Activated CD4-positive, alpha-beta T cell treated with anti-CD3 and anti-CD28 coated beads, Interleukin-2, Interleukin-6, amounts not matched to agents 100 ng/mL and 50 ng/mL, durations not matched to agents 16 hours and 8 hours (primary cell): Measurements from ENCODE around the gene TRIM77.
"Not testable (repeated sequence)": the region's sequence is repeated elsewhere in the genome, so short reads cannot be mapped to it uniquely, and the experiment has no call there.

ENCODE experiments used
- DNase-seq: peaks from one replicate; pipeline ENCODE4 v3.0.0-alpha.2; 2020

The TRIM77 gene, protein sequence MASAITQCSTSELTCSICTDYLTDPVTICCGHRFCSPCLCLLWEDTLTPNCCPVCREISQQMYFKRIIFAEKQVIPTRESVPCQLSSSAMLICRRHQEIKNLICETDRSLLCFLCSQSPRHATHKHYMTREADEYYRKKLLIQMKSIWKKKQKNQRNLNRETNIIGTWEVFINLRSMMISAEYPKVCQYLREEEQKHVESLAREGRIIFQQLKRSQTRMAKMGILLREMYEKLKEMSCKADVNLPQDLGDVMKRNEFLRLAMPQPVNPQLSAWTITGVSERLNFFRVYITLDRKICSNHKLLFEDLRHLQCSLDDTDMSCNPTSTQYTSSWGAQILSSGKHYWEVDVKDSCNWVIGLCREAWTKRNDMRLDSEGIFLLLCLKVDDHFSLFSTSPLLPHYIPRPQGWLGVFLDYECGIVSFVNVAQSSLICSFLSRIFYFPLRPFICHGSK

GRCh38 chr11:89709999-89710398 is at the start of gene TRIM77:
Gene TRIM77 (plus strand): TSS chr11:89710299. CDS start chr11:89710299, 0 bp downstream.
- DNase-seq = not testable (repeated sequence)

GRCh38 chr11:89667001-89667400 is 43.1 kb upstream of the TRIM77 start:
- DNase-seq = no peak

- DNase-seq = not testable (repeated sequence)
Measured at GRCh38 chr11:89668158-89668557, 41.9 kb upstream of the TRIM77 start.

- not testable (repeated sequence) for DNase-seq
Measured at GRCh38 chr11:89669586-89669985, 40.5 kb upstream of the TRIM77 start.

DNA sequence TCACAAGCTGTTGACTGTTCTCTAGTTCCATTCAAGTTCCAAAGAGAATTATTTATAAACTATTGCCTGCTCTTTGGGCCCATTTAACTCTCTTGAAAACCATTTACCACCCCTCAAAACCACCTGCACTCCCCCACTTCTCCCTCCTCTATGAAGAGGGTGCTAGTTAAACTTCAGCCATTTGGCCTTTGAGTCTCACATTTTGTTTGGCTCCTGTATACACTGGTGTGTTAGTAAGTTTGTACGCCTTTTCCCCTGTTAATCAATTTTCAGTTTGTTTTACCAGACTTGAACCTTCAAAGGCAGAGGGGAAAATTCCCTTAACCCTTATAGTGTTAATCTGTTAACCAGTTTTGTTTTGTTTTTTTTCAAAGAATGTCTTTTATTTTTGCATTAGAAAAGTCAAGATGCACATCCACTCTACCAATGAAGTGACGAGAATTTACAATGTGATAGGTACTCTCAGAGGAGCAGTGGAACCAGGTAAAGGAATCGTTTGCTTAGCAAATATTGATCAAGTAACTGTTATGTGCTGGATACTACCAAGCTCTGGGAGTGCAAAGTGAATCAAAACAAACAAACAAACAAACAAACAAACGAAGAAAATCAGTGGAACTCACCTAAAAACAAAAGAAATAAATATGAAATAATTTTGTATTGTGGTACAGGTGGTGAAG is 40.0 kb upstream of the TRIM77 start:
- not testable (repeated sequence) for DNase-seq

- DNase-seq = not testable (repeated sequence)
Measured at GRCh38 chr11:89672547-89672946, 37.6 kb upstream of the TRIM77 start.

DNA sequence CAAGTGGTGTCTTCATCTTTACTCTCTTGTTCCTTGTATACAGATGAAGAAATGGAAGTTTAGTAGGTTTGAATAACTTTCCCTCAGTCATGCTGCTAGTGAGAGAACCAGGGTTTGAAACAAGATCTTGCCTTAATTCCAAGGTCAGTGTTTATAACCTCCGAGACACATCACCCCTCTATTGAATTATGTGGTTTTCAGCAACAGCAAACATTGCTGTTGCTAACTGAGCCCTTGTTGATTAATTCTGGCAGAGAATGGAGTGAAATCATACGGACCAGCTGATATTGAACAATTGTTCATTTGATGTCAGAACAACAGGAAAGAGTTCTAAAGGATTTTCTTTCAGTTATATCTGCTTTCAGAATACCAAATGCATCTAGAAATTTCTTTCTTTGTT is 36.7 kb upstream of the TRIM77 start:
- DNase-seq = not testable (repeated sequence)

DNA sequence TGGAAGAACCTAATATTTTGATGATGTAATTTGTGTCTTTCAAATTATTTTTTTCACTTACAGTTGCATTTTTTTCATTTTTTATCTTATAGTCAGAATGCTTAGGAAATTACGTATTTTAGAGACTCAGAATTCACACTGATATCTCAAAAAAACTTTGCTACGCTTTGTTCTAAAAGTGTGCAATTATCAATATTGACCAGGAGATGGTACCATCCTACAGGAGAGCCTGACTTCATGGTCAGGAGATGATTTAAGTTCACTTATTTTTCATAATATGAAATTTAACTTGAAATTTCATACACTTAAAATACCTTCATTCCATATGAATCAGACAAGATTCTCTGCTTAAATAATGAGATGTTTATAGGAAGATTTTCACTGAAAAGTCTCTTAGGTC is 34.7 kb upstream of the TRIM77 start:
- not testable (repeated sequence) for DNase-seq

- DNase-seq = not testable (repeated sequence)
Measured at GRCh38 chr11:89675948-89676347, 34.2 kb upstream of the TRIM77 start.

DNA sequence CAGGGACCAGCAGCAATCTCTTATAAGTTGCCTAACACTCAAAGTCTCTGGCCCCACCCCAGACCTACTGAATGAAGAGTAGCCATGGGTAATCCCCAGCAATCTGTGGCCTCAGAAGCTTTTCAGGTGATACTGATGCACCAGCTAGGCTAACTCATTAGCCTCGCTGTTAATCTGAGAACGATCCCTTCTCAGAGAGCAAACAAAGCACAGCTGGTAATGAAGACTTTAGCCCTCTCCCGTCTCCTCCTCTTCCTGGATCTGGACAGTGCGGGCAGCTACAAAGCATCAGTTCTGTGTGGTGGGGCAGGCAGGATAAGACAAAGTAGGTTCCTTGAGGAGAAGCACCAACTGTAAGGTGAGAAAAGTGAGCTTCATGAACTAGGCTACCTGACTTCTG is 3.0 kb upstream of the TRIM77 start:
- not testable (repeated sequence) for DNase-seq

DNA sequence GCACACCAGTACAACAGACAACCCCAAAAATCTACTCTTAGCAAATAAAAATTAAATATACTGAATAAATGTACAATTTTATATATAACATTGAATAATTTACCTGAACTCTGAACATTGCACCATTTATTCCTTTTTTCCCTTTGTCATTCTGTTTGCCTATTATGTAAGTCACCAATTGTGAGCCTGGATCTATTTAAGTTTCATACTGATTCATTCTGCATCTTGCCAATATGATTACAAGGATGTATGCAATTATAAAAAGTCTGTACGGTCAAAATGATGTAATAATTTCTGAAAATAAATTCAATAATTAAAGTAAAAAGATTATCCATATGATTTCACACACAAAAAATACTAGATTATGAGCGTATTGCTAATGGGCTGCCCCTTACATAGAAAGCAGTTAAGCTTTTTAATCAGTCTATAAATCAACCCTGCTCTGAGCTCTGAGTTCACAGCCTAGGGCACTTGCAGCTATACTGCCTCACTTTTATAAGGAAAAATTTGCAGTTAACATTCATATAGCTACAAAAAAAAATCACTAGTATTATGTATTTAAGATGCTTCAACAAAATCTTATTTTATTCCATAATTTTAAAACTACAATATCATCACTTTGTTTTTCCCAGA is 14.9 kb downstream of the TRIM77 start:
- not testable (repeated sequence) for DNase-seq

DNA sequence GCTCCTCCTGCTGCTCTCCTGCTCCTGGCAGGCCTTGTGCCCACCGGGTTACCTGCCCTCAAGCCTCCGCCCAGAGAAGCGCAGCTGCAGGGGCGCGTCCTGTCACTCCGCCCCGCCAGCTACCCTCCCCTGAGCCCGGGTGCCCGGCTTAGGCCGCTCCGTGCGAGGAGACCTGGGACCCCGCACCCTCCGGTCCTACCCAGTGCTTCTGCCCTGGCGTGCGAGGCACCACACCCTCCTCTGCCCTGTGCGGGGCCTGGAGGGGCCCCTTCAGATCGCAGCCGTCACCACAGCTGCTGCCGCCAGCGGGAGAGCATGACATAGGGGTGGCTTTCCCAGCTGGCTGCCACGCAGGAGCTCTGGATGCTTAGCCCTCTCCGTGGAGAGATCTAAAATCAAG is 20.1 kb downstream of the TRIM77 start:
- DNase-seq = not testable (repeated sequence)

DNA sequence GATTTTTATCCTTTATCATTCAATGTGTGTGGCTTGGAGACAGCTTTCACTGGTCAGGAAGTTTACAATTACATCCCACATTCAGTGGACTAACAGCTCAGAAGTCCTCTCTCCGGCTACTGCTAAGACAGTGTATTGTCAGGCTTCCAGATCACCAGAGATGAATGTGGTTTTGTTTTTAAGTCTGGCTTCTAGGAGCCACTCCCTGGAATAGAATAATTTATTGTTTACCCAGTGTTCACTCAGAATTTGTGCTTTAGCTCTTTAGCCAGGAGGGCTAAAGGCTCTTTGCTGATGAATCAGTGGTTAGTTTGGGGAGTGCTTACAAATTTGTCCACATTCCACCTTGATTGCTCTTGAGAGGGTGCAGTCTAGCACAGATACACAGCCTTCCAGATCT is 26.5 kb downstream of the TRIM77 start:
- no peak for DNase-seq

GRCh38 chr11:89737116-89737515 is 27.0 kb downstream of the TRIM77 start:
- no peak for DNase-seq

GRCh38 chr11:89741406-89741805 is 31.3 kb downstream of the TRIM77 start:
- DNase-seq = not testable (repeated sequence)

DNA sequence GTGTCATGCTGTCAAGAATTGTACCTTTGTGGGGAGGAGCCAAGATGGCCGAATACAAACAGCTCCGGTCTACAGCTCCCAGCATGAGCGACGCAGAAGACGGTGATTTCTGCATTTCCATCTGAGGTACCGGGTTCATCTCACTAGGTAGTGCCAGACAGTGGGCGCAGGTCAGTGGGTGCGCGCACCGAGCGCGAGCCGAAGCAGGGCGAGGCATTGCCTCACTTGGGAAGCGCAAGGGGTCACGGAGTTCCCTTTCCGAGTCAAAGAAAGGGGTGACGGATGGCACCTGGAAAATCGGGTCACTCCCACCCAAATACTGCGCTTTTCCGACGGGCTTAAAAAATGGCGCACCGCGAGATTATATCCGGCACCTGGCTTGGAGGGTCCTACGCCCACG is 34.1 kb downstream of the TRIM77 start:
- not testable (repeated sequence) for DNase-seq

DNA sequence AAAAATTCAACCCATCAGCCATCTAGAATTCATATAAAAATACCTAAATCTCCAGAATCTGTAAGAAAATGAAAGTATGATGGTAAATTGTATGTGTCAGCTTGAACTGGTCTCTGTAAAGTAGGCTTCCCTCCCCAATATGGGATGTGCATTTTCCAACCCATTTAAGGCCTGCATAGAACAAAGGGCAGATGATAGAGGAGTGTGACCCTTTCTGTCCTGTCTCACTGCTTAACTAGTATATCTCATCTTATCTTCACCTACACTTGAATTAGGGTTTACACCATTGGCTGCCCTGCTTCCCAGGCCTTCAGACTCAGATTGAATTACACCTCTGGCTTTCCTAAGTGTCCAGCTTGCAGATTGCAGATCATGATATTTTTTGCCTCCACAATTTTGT is 40.7 kb downstream of the TRIM77 start:
- DNase-seq = not testable (repeated sequence)
